GM23248 (cell line): Measurements from ENCODE around the gene PDX1.

Experiments used
- EZH2 ChIP-seq: fragments of 200-600 bp; sonication (generic); IDR thresholded peaks from 2 replicates; pipeline ENCODE4 v1.6.1; 2018; ENCODE audit warnings: antibody characterized with exemption, mild to moderate bottlenecking; ENCODE audit not compliant: insufficient read depth, poor library complexity, severe bottlenecking
- EZH2phosphoT487 ChIP-seq: fragments of 200-600 bp; sonication (generic); IDR thresholded peaks from 2 replicates; pipeline ENCODE4 v1.6.1; 2018; ENCODE audit warnings: antibody characterized with exemption, moderate library complexity, mild to moderate bottlenecking, low read depth; ENCODE audit not compliant: insufficient read depth

- TF ChIP-seq EZH2phosphoT487 (no peak), EZH2 (no peak)
Measured at GRCh38 chr13:27973961-27974662, 54.3 kb downstream of the PDX1 start.
